PFSK-1 (cell line): ENCODE results near the gene EMSY.

Source experiments
- FOXP2 ChIP-seq: optimal IDR thresholded peaks from 2 replicates; pipeline ENCODE3; 2011; ENCODE audit warnings: borderline replicate concordance, control low read depth, inconsistent platforms; ENCODE audit not compliant: insufficient read depth; ENCODE audit errors: extremely low read length, extremely low read depth
- POLR2AphosphoS5 ChIP-seq: IDR thresholded peaks from 2 replicates; pipeline ENCODE4 v1.6.1; 2012; ENCODE audit warnings: low read depth, mild to moderate bottlenecking, control low read depth, low read length, moderate library complexity
- REST ChIP-seq, 2 experiments: IDR thresholded peaks; 2 replicates each; pipeline versions ENCODE4 v1.6.1 to v1.8.0; 2011 to 2012; ENCODE audit warnings: low read depth in 2 of 2, low read length in 2 of 2, control low read depth in 1 of 2, inconsistent platforms in 1 of 2, mild to moderate bottlenecking in 1 of 2, moderate library complexity in 1 of 2; ENCODE audit not compliant: insufficient read depth in 1 of 2
- SIN3A ChIP-seq: IDR thresholded peaks from 2 replicates; pipeline ENCODE4 v1.6.1; 2012; ENCODE audit warnings: mild to moderate bottlenecking, low read length, moderate library complexity, borderline replicate concordance; ENCODE audit not compliant: insufficient read depth
- TAF1 ChIP-seq: IDR thresholded peaks from 2 replicates; pipeline ENCODE4 v1.6.1; 2012; ENCODE audit warnings: low read length, control low read depth, borderline replicate concordance; ENCODE audit not compliant: insufficient read depth

Gene EMSY

DNA sequence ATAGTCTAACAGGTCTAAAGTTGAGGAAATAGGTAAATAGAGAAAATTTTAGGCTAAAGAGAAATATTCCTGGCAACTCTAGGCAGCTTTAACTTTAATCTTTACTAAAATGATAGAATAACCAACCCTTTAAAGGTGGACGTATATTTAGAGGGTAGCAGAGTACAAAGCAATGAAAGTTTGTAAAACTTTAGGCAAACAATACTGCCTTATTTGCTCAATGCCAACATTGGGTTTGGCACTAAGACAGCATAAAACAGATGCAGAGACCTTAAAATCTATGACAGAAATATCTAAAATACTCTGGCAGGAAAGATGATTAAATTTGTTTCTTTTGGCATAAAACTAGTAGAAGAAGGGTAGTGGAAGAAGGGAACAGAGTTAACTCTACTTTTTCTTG lies 70.7 kb downstream of the EMSY start:
- no peak for TF ChIP-seq SIN3A
- no peak for TF ChIP-seq REST (IDR thresholded peaks at IDR 0.05; ENCODE audit: insufficient read depth in 1 of 2, low read depth in 2 of 2, low read length in 2 of 2)

DNA sequence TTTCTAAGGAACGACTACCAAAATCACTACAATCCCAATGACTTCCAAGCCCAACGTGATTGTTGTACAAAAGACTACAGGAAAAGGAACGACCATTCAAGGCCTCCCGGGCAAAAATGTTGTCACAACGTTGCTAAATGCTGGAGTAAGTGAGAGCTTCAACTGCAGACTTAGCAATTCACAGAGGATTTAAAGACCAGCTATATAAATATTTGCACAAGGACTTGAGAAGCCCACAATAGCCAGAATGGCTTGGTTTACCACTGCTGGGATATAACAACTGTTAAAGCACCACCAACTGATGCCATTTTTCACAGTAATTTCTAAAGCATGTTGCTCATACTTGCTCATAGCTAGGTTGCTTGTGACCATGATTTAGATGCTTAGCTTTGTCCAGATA lies 78.3 kb downstream of the EMSY start:
- TF ChIP-seq FOXP2 (no peak), POLR2AphosphoS5 (no peak), TAF1 (no peak), SIN3A (no peak), REST (IDR thresholded peaks at IDR 0.05; ENCODE audit: insufficient read depth in 1 of 2, low read depth in 2 of 2, low read length in 2 of 2) (no peak)

DNA sequence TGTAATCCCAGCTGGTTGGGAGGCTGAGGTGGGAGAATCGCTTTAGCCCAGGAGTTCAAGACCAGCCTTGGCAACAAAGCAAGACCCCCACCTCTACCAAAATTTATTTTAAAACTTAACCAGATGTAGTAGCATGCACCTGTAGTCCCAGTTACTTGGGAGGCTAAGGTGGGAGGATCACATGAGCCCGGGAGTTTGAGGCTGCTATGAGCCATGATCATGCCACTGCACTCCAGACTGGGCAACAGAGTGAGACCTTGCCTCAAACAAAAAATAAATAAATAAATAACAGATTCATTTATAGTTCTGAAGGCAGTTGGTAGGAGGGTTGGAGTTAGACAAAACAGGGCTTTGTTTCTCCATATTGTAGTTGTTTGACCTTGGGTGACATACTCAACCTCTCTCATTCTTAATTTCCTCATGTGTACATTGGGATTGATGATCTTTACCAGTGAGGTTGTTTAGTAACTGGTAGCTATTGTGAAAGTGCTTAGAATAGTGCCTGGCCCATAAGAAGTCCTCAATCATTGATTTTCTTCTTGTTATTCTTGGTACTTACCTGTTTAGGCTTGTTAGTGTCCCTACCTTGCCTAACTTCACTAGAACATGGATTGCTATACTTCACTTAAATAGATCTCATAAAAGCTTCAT lies 79.1 kb downstream of the EMSY start:
- TF ChIP-seq TAF1 (no peak), FOXP2 (no peak), SIN3A (no peak), REST (IDR thresholded peaks at IDR 0.05; ENCODE audit: insufficient read depth in 1 of 2, low read depth in 2 of 2, low read length in 2 of 2) (no peak), POLR2AphosphoS5 (no peak)

- no peak for TF ChIP-seq SIN3A
- TF ChIP-seq POLR2AphosphoS5 = no peak
- TF ChIP-seq TAF1 = no peak
- no peak for TF ChIP-seq FOXP2
- TF ChIP-seq REST (IDR thresholded peaks at IDR 0.05; ENCODE audit: insufficient read depth in 1 of 2, low read depth in 2 of 2, low read length in 2 of 2) = no peak
Observed at GRCh38 chr11:76524461-76524860, 79.6 kb downstream of the EMSY start.

GRCh38 chr11:76524919-76525318 lies 80.1 kb downstream of the EMSY start:
- TF ChIP-seq POLR2AphosphoS5 = no peak
- no peak for TF ChIP-seq REST (IDR thresholded peaks at IDR 0.05; ENCODE audit: insufficient read depth in 1 of 2, low read depth in 2 of 2, low read length in 2 of 2)
- no peak for TF ChIP-seq TAF1
- TF ChIP-seq SIN3A = no peak
- no peak for TF ChIP-seq FOXP2
